ENCODE measurements around the gene PDP2. TPM values are rescaled to one million over a fixed set of nuclear protein-coding genes. Genes with fewer than 3 reads are reported as not detected.

Gene PDP2
- total and polyA plus RNA-seq, 9 of the 15 experiments (the other 6 are each of a cell fraction or from before 2014, with no cell fraction given), result 2.5 to 24.3 (median 7.2) TPM

DNA sequence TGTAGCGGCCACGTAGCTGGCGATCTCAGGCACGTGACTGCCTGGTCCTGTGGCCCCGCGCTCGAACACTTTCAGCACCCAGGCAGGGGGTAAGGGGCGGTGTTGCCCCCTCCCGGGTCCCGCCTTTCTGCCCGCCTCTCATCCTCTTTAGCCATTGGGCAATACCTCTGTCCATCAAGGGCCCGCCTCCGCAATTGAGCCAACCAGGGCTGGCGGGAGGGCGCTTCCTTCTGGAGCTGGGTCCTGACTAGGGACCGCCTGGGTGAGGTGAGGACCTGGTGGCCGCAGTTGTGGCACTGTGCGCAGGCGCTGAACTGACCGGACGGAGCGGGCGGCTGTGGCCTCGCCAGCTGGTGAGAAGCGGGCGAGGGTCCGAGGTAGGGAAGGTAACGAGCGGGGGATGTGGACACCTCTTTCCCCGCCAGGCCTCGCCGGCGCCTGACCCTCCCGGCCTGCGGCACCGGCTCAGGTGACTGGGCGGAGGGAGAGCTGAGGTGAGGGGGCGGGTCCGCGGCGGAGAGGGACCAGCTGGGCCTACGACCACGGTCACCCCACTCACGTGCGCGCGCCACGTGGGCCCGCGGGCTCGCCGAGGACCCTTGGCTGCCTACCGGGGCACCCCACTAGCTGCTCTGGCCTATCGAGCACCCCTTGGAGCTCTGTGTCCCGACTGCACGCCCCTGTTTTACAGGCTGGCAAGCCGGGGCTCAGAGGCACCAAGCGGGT lies at the start of gene PDP2 (continued):
- TF ChIP-seq, protein P1, sequence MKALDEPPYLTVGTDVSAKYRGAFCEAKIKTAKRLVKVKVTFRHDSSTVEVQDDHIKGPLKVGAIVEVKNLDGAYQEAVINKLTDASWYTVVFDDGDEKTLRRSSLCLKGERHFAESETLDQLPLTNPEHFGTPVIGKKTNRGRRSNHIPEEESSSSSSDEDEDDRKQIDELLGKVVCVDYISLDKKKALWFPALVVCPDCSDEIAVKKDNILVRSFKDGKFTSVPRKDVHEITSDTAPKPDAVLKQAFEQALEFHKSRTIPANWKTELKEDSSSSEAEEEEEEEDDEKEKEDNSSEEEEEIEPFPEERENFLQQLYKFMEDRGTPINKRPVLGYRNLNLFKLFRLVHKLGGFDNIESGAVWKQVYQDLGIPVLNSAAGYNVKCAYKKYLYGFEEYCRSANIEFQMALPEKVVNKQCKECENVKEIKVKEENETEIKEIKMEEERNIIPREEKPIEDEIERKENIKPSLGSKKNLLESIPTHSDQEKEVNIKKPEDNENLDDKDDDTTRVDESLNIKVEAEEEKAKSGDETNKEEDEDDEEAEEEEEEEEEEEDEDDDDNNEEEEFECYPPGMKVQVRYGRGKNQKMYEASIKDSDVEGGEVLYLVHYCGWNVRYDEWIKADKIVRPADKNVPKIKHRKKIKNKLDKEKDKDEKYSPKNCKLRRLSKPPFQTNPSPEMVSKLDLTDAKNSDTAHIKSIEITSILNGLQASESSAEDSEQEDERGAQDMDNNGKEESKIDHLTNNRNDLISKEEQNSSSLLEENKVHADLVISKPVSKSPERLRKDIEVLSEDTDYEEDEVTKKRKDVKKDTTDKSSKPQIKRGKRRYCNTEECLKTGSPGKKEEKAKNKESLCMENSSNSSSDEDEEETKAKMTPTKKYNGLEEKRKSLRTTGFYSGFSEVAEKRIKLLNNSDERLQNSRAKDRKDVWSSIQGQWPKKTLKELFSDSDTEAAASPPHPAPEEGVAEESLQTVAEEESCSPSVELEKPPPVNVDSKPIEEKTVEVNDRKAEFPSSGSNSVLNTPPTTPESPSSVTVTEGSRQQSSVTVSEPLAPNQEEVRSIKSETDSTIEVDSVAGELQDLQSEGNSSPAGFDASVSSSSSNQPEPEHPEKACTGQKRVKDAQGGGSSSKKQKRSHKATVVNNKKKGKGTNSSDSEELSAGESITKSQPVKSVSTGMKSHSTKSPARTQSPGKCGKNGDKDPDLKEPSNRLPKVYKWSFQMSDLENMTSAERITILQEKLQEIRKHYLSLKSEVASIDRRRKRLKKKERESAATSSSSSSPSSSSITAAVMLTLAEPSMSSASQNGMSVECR (CRISPR knock-in tag; IDR thresholded peaks at IDR 0.05), result peak; percentile 85; the same call in 1 of the 2 replicates
- peak; percentile 60; the same call in 1 of the 2 replicates for TF ChIP-seq EGR1 (conservative IDR thresholded peaks at IDR 0.05)
- TF ChIP-seq PML (IDR thresholded peaks at IDR 0.05; ENCODE audit: low read length), result no peak
- no peak for TF ChIP-seq KHSRP (IDR thresholded peaks at IDR 0.05)
- no peak for TF ChIP-seq EP300 (IDR thresholded peaks at IDR 0.05; ENCODE audit: low read length)
- peak; percentile 32; the same call in 1 of the 2 replicates for TF ChIP-seq SMAD4 (CRISPR knock-in tag; conservative IDR thresholded peaks at IDR 0.05)
- TF ChIP-seq HCFC1 (IDR thresholded peaks at IDR 0.05; ENCODE audit: low read depth, low read length), result 0 out of 2 replicates have a peak, but pooled peaks have one; percentile 2
- no peak for TF ChIP-seq SMARCA5 (IDR thresholded peaks at IDR 0.05)
- TF ChIP-seq FOXK2 (conservative IDR thresholded peaks at IDR 0.05 in 1 of 2, IDR thresholded peaks at IDR 0.05 in 1 of 2; ENCODE audit: low read depth in 2 of 2), result peak; percentile 24 to 27; a peak in 1 of 4 replicates
- TF ChIP-seq DDX20 (tag; IDR thresholded peaks at IDR 0.05; ENCODE audit: low read depth), result no peak
- TF ChIP-seq ZZZ3 (IDR thresholded peaks at IDR 0.05), result no peak
- no peak for TF ChIP-seq TCF7 (IDR thresholded peaks at IDR 0.05; ENCODE audit: borderline replicate concordance)
- TF ChIP-seq XRCC5 (IDR thresholded peaks at IDR 0.05; ENCODE audit: low read depth, low read length), result no peak
- TF ChIP-seq SIRT6 (IDR thresholded peaks at IDR 0.05; ENCODE audit: low read depth, low read length), result no peak
- TF ChIP-seq NFIX (CRISPR knock-in tag; IDR thresholded peaks at IDR 0.05; ENCODE audit: low read depth), result no peak
- no peak for TF ChIP-seq PCBP2 (IDR thresholded peaks at IDR 0.05; ENCODE audit: low read depth, low read length, poor library complexity, severe bottlenecking)
- TF ChIP-seq THRAP3 (IDR thresholded peaks at IDR 0.05; ENCODE audit: borderline replicate concordance), result no peak
- TF ChIP-seq, protein P2, sequence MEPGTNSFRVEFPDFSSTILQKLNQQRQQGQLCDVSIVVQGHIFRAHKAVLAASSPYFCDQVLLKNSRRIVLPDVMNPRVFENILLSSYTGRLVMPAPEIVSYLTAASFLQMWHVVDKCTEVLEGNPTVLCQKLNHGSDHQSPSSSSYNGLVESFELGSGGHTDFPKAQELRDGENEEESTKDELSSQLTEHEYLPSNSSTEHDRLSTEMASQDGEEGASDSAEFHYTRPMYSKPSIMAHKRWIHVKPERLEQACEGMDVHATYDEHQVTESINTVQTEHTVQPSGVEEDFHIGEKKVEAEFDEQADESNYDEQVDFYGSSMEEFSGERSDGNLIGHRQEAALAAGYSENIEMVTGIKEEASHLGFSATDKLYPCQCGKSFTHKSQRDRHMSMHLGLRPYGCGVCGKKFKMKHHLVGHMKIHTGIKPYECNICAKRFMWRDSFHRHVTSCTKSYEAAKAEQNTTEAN (CRISPR knock-in tag; IDR thresholded peaks at IDR 0.05), result no peak
- TF ChIP-seq ZNF133 (CRISPR knock-in tag; IDR thresholded peaks at IDR 0.05), result no peak
- peak; percentile 79 for TF ChIP-seq POLR2A (conservative IDR thresholded peaks at IDR 0.05)
- peak; percentile 62 for TF ChIP-seq TBP (optimal IDR thresholded peaks at IDR 0.05; ENCODE audit: low read depth, low read length)
- TF ChIP-seq, protein P3, sequence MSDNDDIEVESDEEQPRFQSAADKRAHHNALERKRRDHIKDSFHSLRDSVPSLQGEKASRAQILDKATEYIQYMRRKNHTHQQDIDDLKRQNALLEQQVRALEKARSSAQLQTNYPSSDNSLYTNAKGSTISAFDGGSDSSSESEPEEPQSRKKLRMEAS (CRISPR knock-in tag; IDR thresholded peaks at IDR 0.05), result peak; percentile 88
- peak; percentile 48; the same call in 1 of the 2 replicates for TF ChIP-seq CREM (IDR thresholded peaks at IDR 0.05; ENCODE audit: low read depth)

Data from K562 (cell line).